GM18909 (cell line): ENCODE results near the gene MTO1.
"Not testable (repeated sequence)": the region's sequence is repeated elsewhere in the genome, so short reads cannot be mapped to it uniquely, and the experiment has no call there.

Source experiments
- ATAC-seq: cut with Tn5 transposase; IDR thresholded peaks from one replicate; pipeline ENCODE4 v1.9.1; 2021; ENCODE audit warnings: mild to moderate bottlenecking; ENCODE audit not compliant: unreplicated experiment, poor library complexity

The MTO1 gene

GRCh38 chr6:73497915-73498314 is 36.4 kb downstream of the MTO1 start:
- no peak for ATAC-seq

DNA sequence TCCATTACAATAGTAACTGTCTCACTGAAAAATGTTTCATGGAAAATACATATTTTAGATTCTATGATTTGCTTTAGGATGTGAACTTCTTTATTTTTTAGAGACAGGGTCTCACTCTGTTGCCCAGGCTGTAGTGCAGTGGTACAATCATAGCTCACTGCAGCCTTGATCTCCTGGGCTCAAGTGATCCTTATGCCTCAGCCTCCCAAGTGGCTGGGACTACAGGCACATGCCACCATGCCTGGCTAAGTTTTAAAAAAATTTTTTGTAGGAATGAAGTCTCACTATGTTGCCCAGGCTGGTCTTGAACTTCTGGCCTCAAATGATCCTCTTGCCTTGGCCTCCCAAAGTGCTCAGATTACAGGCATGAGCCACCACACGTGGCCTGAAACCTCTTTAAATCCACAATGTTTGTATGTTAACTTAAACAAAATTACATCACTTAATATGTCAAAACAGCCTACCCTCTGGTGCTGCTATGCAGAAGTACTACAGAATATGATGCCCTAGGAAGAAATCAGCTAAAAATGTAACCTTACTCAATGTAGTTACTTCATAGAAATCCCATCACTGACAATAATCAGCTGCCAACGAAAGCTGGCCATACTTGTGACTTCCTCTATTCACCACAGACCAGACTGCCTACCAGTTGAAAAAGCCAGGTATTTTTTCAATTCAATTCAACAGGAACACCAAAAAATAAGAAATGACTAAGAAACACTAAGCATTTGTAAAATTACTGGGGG is 41.7 kb downstream of the MTO1 start:
- no peak for ATAC-seq

DNA sequence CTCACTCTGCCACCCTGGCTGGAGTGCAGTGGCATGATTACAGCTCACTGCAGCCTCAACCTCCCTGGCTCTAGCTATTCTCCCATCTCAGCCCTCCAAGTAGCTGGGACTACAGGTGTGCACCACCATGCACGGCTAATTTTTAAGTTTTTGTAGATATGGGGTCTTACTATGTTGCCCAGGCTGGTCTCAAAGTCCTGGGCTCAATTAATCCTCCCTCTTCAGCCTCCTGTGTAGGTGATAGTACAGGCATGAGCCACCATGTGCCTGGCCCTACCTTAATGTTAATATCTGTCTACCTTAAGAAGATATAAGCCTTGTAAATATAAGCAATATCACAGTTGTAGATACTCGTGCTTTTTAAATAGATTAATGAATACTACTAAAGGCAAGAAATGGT is 42.6 kb downstream of the MTO1 start:
- no peak for ATAC-seq

GRCh38 chr6:73505142-73505541 is 43.6 kb downstream of the MTO1 start:
- no peak for ATAC-seq

DNA sequence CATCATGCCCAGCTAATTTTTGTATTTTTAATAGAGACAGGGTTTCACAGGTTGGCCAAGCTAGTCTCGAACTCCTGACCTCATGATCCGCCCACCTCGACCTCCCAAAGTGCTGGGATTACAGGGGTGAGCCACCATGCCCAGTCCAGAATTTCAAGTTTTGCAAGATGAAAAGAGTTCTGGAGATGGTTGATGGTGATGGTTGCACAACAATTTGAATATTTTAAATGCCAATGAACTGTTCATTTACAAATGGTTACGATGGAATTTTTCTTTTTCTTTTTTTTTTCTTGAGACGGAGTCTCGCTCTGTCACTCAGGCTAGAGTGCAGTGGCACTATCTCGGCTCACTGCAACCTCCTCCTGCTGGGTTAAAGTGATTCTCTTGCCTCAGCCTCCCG is 44.2 kb downstream of the MTO1 start:
- ATAC-seq = not testable (repeated sequence)

DNA sequence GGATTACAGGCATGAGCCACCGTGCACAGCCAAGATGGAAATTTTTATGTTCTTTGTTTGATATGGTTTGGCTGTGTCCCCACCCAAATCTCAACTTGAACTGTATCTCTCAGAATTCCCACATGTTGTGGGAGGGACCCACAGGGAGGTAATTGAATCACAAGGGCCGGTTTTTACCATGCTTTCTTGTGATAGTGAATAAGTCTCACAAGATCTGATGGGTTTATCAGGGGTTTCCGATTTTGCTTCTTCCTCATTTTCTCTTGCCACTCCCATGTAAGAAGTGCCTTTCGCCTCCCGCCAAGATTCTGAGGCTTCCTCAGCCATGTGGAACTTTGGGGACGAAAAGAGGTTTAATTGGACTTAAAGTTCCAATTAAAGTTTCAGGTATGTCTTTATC is 44.7 kb downstream of the MTO1 start:
- ATAC-seq = no peak

- ATAC-seq = no peak
Measured at GRCh38 chr6:73508776-73509175, 47.2 kb downstream of the MTO1 start.

DNA sequence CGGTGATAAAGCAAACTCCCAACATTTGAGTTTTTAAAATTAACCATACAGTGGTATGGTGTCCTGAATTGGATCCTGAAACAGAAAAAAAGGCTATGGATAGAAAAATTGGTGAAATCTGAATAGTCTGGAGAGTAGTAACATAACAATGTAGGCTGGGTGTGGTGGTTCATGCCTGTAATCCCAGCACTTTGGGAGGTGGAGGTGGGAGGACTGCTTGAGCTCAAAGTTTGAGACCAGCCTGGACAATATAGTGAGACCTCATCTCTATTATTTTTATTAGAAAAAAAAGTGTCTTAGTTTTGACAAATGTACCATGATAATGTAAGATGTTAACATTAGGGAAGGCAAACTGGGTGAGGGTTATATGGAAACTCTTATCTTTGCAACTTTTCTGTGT is 48.3 kb downstream of the MTO1 start:
- no peak for ATAC-seq

GRCh38 chr6:73511796-73512195 is 50.3 kb downstream of the MTO1 start:
- no peak for ATAC-seq

DNA sequence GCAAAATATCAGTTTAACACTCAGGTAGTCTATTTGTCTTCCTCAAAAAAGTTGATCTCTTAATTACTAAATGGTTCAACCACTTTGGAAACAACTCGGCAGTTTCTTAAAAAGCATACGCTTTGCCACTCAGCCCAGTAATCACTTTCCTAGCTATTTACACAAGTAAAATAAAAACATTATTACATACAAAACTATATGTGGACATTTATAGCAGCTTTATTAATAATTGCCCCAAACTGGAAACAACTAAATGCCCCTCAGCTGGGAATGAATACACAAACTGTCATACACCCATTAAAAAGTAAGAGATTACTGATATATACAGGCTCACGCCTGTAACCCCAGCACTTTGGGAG is 51.9 kb downstream of the MTO1 start:
- ATAC-seq = no peak

DNA sequence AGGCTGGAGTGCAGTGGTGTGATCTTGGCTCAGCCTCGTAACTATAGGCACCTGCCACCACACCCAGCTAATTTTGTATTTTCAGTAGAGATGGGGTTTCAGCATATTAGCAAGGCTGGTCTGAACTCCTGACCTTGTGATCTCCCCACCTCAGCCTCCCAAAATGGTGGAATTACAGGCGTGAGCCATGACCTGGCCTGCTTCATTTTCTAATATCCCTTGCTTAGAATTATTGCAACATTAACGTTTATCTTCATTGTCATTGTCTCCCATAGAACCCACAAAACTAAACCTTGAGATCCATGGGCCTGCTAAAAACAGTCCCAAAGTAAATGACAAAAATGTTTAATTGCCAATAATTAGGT is 53.2 kb downstream of the MTO1 start:
- ATAC-seq = no peak

GRCh38 chr6:73515204-73515655 is 53.7 kb downstream of the MTO1 start:
- ATAC-seq = peak; percentile 32

DNA sequence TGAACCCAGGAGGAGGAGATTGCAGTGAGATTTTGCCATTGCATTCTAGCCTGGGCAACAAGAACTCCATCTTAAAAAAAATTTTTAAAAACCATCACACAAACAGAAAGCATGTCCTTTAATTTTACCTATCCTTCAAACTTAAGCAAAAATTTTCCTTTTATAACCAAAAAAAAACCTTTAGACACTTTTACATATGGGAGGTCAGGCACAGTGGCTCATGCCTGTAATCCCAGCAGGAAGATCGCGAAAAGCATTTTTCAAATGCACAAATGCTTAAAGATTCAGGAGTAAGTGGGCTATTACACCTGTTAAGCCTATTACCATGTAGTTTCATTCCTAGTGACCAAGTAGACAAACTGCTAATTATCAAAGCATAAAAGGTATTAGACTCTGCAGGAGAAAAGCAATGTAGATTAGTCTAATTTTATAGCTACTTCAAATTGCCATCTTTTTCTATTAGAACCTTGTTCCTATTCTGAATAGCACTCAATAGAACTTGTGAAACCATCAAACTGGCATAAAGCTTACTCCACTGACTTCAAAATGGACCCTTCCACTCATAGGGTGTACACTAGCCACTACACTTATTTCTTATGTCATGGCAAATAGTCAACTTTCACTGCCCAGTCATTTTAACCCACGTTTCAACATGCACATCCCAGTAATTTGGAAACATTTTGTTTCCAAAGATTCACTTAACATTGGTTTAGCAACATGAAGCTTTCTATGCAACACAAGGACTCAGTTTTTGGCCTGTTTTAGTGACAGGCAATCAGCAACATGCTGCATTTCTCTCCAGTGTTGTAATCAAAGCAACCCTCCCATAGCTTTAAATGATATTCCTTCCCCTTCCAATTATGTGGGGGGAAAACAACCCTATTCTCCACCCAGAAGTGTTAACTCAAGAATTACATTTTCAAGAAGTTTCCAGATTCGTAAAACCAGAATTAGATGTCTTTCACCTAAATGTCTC is 55.3 kb downstream of the MTO1 start:
- ATAC-seq = no peak

GRCh38 chr6:73518100-73518981 is 56.8 kb downstream of the MTO1 start:
- ATAC-seq = not testable (repeated sequence)

GRCh38 chr6:73518982-73519881 is 57.7 kb downstream of the MTO1 start:
- ATAC-seq = not testable (repeated sequence)

DNA sequence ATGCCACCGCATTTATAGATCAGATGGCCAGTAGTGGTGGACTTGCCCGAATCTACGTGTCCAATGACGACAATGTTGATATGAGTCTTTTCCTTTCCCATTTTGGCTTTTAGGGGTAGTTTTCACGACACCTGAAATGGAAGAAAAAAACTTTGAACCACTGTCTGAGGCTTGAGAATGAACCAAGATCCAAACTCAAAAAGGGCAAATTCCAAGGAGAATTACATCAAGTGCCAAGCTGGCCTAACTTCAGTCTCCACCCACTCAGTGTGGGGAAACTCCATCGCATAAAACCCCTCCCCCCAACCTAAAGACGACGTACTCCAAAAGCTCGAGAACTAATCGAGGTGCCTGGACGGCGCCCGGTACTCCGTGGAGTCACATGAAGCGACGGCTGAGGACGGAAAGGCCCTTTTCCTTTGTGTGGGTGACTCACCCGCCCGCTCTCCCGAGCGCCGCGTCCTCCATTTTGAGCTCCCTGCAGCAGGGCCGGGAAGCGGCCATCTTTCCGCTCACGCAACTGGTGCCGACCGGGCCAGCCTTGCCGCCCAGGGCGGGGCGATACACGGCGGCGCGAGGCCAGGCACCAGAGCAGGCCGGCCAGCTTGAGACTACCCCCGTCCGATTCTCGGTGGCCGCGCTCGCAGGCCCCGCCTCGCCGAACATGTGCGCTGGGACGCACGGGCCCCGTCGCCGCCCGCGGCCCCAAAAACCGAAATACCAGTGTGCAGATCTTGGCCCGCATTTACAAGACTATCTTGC is 58.6 kb downstream of the MTO1 start:
- no peak for ATAC-seq

DNA sequence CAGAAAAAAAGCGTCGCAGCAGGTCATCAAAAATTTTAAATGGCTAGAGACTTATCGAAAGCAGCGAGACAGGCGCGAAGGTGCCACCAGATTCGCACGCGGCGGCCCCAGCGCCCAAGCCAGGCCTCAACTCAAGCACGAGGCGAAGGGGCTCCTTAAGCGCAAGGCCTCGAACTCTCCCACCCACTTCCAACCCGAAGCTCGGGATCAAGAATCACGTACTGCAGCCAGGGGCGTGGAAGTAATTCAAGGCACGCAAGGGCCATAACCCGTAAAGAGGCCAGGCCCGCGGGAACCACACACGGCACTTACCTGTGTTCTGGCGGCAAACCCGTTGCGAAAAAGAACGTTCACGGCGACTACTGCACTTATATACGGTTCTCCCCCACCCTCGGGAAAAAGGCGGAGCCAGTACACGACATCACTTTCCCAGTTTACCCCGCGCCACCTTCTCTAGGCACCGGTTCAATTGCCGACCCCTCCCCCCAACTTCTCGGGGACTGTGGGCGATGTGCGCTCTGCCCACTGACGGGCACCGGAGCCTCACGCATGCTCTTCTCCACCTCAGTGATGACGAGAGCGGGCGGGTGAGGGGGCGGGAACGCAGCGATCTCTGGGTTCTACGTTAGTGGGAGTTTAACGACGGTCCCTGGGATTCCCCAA is 59.3 kb downstream of the MTO1 start, which contains the start of gene EEF1A1:
Gene EEF1A1, minus strand, starts transcription at position 345 of the 663 bp plus-strand sequence. CDS start 1,006 bp downstream, outside the sequence.
- ATAC-seq = peak; percentile 72

GRCh38 chr6:73521351-73521985 is 59.9 kb downstream of the MTO1 start:
- peak; percentile 43 for ATAC-seq
